ENCODE data around the gene GARIN1A.
"Not testable (repeated sequence)": the region's sequence is repeated elsewhere in the genome, so short reads cannot be mapped to it uniquely, and the experiment has no call there.

Gene GARIN1A

DNA sequence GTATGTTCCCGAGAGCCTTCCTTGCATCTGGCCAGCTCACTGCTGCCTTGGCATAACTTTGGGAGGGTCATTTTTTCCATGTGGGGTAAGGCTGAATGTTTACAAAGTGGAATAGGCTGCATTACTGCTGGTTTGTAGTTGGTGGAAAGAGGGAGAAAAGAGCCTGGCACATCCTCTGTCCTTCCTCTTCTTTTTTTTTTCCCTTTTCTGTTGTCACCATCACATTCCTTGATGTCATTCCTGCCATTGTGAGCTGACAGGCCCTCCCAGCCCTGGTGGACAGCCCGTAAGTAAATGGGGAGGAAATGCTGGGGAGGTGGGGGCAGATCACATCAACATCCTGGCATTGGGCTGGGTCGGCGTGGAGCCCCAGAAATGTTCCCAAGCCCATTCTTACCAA lies at the start of gene GARIN1A:
TSS of gene GARIN1A (plus strand) at position 301 of the 400 bp plus-strand sequence. CDS start 106 bp downstream, outside the sequence.
- no peak for DNase-seq

DNA sequence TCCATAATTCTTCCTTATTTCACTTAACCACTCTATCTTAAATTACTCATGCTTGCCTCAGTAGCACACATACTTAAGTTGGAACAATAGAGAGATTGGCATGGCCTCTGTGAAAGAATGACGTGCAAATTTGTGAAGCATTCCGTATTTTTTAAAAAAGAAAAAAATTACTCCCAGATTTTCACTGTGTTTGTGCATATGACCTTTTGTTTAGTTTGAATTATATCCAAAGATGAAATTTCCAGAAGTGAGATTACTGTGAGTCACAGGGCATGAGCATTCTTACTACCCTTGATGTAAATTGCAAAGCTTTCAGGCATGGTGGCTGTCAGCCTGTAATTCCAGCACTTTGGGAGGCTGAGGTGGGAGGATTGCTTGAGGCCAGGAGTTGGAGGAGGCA lies 45.0 kb upstream of the GARIN1A start:
- DNase-seq, result not testable (repeated sequence)

GRCh38 chr7:128633915-128634314 lies 38.2 kb upstream of the GARIN1A start:
- DNase-seq, result not testable (repeated sequence)

DNA sequence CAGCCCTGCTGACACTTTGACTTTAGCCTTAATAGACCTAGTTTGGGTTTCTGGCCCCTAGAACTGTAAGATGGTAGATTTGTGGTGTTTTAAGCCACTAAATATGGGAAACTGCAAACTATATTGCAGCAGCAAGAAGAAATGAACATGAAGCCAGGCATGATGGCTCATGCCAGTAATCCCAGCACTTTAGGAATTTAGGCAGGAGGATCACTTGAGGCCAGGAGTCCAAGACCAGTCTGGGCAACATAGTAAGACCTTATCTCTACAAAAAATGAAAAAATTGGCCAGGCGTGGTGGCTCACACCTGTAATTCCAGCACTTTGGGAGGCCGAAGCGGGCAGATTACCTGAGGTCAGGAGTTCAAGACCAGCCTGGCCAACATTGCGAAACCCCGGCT lies 26.9 kb upstream of the GARIN1A start:
- not testable (repeated sequence) for DNase-seq

- not testable (repeated sequence) for DNase-seq
Measured at GRCh38 chr7:128645844-128646243, 26.2 kb upstream of the GARIN1A start.

- DNase-seq, result not testable (repeated sequence)
Measured at GRCh38 chr7:128646877-128647276, 25.2 kb upstream of the GARIN1A start.

DNA sequence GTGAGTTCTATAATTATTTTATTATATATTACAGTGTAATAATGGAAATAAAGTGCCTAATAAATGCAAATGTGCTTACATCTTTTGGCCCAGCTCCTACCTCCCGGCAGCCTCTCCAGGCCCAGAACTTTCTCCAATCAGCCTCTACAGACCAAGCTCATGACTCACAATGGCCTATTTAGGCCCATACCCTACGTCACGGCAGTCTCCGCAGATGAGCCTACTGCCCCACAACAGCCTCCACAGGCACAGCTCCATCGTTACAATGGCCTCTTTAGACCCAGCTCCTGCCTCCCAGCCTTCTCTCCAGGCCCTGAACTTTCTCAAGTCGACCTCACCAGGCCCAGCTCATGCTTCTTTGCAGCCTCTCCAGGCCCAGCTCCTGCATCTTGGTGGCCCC lies 21.0 kb upstream of the GARIN1A start:
- DNase-seq, result not testable (repeated sequence)

GRCh38 chr7:128652606-128653005 lies 19.5 kb upstream of the GARIN1A start:
- DNase-seq, result not testable (repeated sequence)

GRCh38 chr7:128653197-128653596 lies 18.9 kb upstream of the GARIN1A start:
- not testable (repeated sequence) for DNase-seq

- DNase-seq, result not testable (repeated sequence)
Measured at GRCh38 chr7:128654080-128654479, 18.0 kb upstream of the GARIN1A start.

DNA sequence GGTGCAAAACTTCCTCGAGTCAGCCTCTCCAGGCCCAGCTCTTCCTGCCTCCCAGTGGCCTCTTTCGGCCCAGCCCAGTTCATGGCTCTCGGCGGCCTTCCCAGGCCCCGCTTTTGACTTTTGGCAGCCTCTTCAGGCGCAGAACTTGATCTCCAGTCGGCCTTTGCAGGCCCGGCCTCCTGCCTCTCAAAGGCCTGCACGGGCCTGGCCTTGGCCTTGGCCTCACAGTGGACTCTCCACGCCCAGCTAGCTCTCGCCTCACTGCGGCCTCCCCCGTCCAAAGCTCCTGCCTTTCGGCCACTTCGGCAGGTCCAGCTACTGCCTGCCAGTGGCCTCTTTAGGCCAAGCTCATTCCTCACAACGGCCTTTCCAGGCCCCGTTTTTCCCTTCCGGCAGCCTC lies 17.6 kb upstream of the GARIN1A start:
- DNase-seq, result not testable (repeated sequence)

DNA sequence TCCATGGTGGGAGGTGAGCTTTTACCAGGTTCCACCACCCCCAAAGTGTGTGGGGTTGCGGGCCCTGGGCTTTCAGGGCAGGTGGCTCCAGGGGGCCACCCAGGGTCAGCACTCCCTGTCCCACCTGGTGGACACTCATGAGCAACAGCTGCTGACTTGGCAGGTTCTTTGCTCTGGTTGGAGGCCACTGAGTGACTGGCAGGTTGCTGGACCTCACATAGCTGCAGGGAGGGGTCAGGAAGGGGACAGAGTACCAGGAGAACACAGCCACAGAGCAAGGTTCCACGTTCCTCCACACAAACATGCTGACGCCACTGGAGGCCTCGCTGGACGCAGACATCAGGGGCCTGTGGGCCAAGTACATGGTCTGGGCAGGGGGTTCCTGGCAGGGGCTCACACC lies 13.7 kb upstream of the GARIN1A start:
- not testable (repeated sequence) for DNase-seq

DNA sequence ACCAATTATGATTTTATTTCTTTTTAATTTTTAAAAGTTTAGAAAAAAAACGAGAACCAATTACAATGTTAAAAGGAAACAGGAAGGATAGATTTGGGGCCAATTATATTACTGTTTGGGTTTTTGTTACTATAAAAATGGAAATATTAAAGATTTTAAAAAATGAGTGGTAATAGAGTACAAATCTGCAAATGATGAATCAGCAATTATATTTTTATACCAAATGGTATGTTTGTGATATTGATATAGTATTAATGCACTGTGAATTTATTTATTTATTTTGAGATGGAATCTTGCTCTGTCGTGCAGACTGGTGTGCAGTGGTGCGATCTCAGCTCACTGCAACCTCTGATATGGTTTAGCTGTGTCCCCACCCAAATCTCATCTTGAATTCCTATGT lies 11.5 kb upstream of the GARIN1A start:
- no peak for DNase-seq

GRCh38 chr7:128661446-128661845 lies 10.6 kb upstream of the GARIN1A start:
- no peak for DNase-seq

DNA sequence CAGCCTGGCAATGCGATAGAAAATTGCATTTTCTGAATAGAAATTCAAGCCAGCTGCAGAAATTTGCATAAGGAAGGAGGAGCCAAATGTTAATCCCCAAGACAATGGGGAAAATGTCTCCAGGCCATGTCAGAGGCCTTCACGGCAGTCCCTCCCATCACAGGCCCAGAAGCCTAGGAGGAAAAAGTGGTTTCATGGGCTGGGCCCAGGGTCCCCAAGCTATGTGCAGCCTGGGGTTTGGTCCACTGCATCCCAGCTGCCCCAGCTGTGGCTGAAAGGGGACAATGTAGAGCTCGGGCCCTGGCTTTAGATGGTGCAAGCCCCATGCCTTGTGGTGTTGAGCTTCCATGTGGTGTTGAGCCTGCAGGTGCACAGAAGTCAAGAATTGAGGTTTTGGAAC lies 10.0 kb upstream of the GARIN1A start:
- DNase-seq, result no peak

GRCh38 chr7:128663223-128663622 lies 8.9 kb upstream of the GARIN1A start:
- DNase-seq, result not testable (repeated sequence)

- no peak for DNase-seq
Measured at GRCh38 chr7:128665057-128665456, 7.0 kb upstream of the GARIN1A start.

GRCh38 chr7:128666200-128666599 lies 5.9 kb upstream of the GARIN1A start:
- DNase-seq, result no peak

DNA sequence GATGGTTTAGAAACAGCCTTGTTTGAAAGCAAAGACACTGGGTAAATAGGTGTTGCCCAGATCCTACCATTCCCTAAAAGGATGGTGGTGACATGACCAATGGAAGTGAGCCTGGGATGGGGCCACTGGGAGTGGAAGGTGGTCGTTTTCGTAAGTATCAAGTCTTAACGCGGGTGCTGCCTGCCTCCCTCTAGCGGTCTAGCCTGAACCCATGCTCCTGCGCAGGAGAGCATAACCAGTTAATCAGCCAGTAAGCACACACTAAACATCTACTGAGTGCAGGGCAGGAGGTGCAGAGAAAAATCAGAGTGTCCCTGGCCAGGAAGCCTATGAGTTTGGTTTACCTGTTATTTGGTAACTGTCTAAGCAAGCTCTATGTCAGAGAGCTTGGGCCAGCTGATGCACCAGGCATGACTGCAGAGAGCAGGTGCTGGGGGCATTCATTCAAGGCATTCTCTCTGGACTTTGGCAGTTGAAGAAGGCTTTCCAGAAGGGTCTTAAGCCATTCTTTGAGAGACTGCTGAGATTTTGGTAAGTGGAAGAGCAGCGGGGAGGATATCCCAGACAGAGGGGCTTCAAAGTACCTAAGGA lies 930 bp downstream of the GARIN1A start:
- DNase-seq, result peak; percentile 68

DNA sequence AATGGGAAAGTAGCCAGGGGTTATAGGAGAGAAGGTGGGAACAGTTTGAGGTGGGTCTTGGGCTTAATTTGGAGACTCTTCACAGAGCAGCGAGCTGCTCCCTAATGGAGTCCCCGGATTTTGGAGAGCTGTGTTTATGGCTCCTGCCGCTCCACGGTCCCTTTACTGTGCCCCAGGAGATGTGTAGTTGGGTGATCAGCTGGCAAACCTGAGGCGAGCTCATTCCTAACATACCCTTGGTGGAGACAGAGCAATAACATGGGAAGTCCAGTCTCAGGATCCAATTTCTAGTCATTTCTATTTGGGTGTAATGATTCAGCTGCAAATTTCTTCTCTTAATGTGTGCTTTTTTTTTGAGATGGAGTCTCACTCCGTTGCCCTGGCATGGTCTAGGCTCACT lies 1.5 kb downstream of the GARIN1A start:
- no peak for DNase-seq

DNA sequence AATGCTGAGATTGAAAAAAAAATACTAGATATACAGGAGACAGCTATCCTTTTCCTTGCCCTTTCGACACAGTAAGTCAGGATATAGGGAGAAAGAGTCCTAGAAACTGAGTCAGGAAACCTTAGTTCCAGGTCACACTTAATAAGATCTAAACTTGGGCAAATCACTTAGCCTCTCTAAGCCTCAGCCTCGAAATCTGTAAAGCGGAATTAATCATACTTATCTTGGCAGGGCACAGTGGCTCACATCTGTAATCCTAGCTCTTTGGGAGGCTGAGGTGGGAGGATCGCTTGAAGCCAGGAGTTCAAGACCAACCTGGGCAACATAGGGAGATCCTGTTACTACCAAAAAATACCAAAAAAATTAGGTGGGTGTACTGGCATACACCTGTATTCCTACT lies 4.6 kb downstream of the GARIN1A start:
- no peak for DNase-seq

DNA sequence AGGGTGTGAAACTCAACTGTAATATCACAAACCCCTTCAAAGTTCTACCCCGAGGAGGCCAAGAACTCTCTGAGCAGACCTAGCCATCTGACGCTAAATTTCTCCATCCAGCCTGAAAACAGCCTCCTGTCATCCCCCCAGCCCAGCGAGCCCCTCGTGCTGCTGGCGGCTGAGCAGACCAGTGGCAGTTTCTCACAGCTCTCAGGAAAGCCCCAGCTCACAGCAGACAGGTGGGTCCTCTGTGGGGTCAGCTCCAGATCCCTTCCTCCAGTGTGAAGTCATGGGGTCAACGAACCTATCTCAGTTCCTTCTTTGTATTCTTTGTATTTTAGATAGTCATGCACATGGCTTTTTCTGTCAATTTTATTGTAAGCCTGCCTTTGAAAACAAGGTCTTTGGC lies 7.8 kb downstream of the GARIN1A start:
- no peak for DNase-seq

- no peak for DNase-seq
Measured at GRCh38 chr7:128681794-128682537, 9.9 kb downstream of the GARIN1A start.

GRCh38 chr7:128683270-128683669 lies 11.2 kb downstream of the GARIN1A start:
- not testable (repeated sequence) for DNase-seq

GRCh38 chr7:128683738-128684137 lies 11.6 kb downstream of the GARIN1A start:
- DNase-seq, result not testable (repeated sequence)
